Hepatocyte (in vitro differentiated cells): ENCODE measurements around the gene OR5D16. TPM values are rescaled to one million over a fixed set of nuclear protein-coding genes. Genes with fewer than 3 reads are reported as not detected.
"Not testable (repeated sequence)": the region's sequence is repeated elsewhere in the genome, so short reads cannot be mapped to it uniquely, and the experiment has no call there.

Source experiments
- DNase-seq: peaks from one replicate; pipeline ENCODE4 v3.0.0-alpha.2; 2016; ENCODE audit warnings: low spot score
- H2AFZ ChIP-seq: fragments of 200-600 bp; sonication (generic); 2 replicates; pipeline ENCODE4 v1.6.0; 2016; ENCODE audit warnings: antibody characterized with exemption, mild to moderate bottlenecking
- H3K27ac ChIP-seq: fragments of 200-600 bp; sonication (generic); 2 replicates; pipeline ENCODE4 v1.5.1; 2016; ENCODE audit warnings: mild to moderate bottlenecking
- H3K27me3 ChIP-seq: fragments of 200-600 bp; sonication (generic); 2 replicates; pipeline ENCODE4 v1.6.1; 2016
- H3K36me3 ChIP-seq: fragments of 200-600 bp; sonication (generic); replicated peaks from 2 replicates; pipeline ENCODE4 v1.5.1; 2016; ENCODE audit warnings: low read depth; ENCODE audit not compliant: insufficient read depth
- H3K4me1 ChIP-seq: fragments of 200-600 bp; sonication (generic); 2 replicates; pipeline ENCODE4 v1.5.1; 2016; ENCODE audit warnings: mild to moderate bottlenecking, moderate library complexity; ENCODE audit not compliant: insufficient read depth
- H3K4me2 ChIP-seq: fragments of 200-600 bp; sonication (generic); 2 replicates; pipeline ENCODE4 v1.6.0; 2016
- H3K4me3 ChIP-seq: fragments of 200-600 bp; sonication (generic); 2 replicates; pipeline ENCODE4 v1.5.1; 2016; ENCODE audit warnings: mild to moderate bottlenecking
- H3K79me2 ChIP-seq: fragments of 200-600 bp; sonication (generic); 2 replicates; pipeline ENCODE4 v1.6.0; 2017; ENCODE audit warnings: mild to moderate bottlenecking
- H3K9me2 ChIP-seq: fragments of 200-600 bp; sonication (generic); replicated peaks from 2 replicates; pipeline ENCODE4 v1.6.0; 2017; ENCODE audit warnings: mild to moderate bottlenecking; ENCODE audit not compliant: insufficient read depth
- H3K9me3 ChIP-seq: fragments of 200-600 bp; sonication (generic); 2 replicates; pipeline ENCODE4 v1.5.1; 2016; ENCODE audit warnings: low read depth, mild to moderate bottlenecking
- H4K20me1 ChIP-seq: fragments of 200-600 bp; sonication (generic); 2 replicates; pipeline ENCODE4 v1.6.0; 2016; ENCODE audit warnings: mild to moderate bottlenecking; ENCODE audit not compliant: insufficient read depth, poor library complexity, severe bottlenecking
- WGBS: methylation state at CpG from one replicate; pipeline ENCODE4 v1.1.6; 2016; ENCODE audit warnings: low lambda C conversion rate; ENCODE audit errors: missing lambda C conversion rate; 5-methylcytosine and 5-hydroxymethylcytosine counted together
- polyA plus RNA-seq: library from polyadenylated mRNA; unstranded; fragments of >200 nt; fragmentation: Nextera tagmentation; extraction: Ambion mirVana; gene quantifications from 2 replicates; pipeline ENCODE4 v1.2.1, GENCODE V29; 2016
- small RNA-seq: library from RNA; depleted of rRNA; stranded (forward); fragments of <200 nt; gene quantifications from one replicate; pipeline ENCODE3, GENCODE V24; 2014
- total RNA-seq: library from RNA; depleted of rRNA; stranded (reverse); fragments of >200 nt; gene quantifications from 2 replicates; pipeline ENCODE4 v1.2.3, GENCODE V29; 2014

OR5D16 gene
- total and polyA plus RNA-seq, 2 experiments from 2014 or later, result not detected

- not testable (repeated sequence) for H3K4me2 ChIP-seq, H3K36me3 ChIP-seq, H2AFZ ChIP-seq, H4K20me1 ChIP-seq, H3K27me3 ChIP-seq, H3K4me3 ChIP-seq, H3K4me1 ChIP-seq, H3K9me3 ChIP-seq, H3K27ac ChIP-seq, H3K9me2 ChIP-seq, DNase-seq, H3K79me2 ChIP-seq
- 96% methylated on average over 32 of the region's 34 CpGs for WGBS
Measured at GRCh38 chr11:55873146-55873545, 34.6 kb downstream of the OR5D16 start.

GRCh38 chr11:55882997-55883396, 44.4 kb downstream of the OR5D16 start, which contains the start of gene TRIM51:
Gene TRIM51, plus strand, starts transcription at chr11:55883297. Its CDS starts 2,132 bp downstream, at chr11:55885429.
- not testable (repeated sequence) for H3K9me3 ChIP-seq, H4K20me1 ChIP-seq, H3K27ac ChIP-seq, H2AFZ ChIP-seq, H3K4me2 ChIP-seq, H3K9me2 ChIP-seq, H3K27me3 ChIP-seq, H3K4me3 ChIP-seq, H3K79me2 ChIP-seq, DNase-seq, H3K4me1 ChIP-seq, H3K36me3 ChIP-seq
- 71% methylated on average over 1 of the region's 1 CpG for WGBS

GRCh38 chr11:55884995-55885394, 46.4 kb downstream of the OR5D16 start:
- H3K9me3 ChIP-seq, H3K27me3 ChIP-seq, H3K4me1 ChIP-seq, H3K4me3 ChIP-seq, H2AFZ ChIP-seq, H3K36me3 ChIP-seq, H3K27ac ChIP-seq, H3K79me2 ChIP-seq, H3K9me2 ChIP-seq, H3K4me2 ChIP-seq, DNase-seq, H4K20me1 ChIP-seq: not testable (repeated sequence)
- WGBS, result 76% methylated on average over 4 of the region's 4 CpGs

- not testable (repeated sequence) for H3K27me3 ChIP-seq, H3K27ac ChIP-seq, H3K9me2 ChIP-seq, DNase-seq, H3K4me2 ChIP-seq, H3K36me3 ChIP-seq, H3K4me3 ChIP-seq, H3K79me2 ChIP-seq, H3K4me1 ChIP-seq, H3K9me3 ChIP-seq, H2AFZ ChIP-seq, H4K20me1 ChIP-seq
- WGBS, result 81% methylated on average over 9 of the region's 9 CpGs
Measured at GRCh38 chr11:55885481-55885880, 46.9 kb downstream of the OR5D16 start.

Small RNA genes within 50 kb of the gene (small RNA-seq; reads per million reads assigned to genes)
- gene AC036111.3, result not detected

Other genes starting within 250 kb of the OR5D16 start
- gene OR4C11, start 231.1 kb upstream of the OR5D16 start, total RNA-seq, result not detected in 2 replicates
- gene OR4C11, start 231.1 kb upstream of the OR5D16 start, polyA plus RNA-seq, result not detected in 2 replicates
- gene OR4P4, start 203.6 kb upstream of the OR5D16 start, total RNA-seq, result not detected in 2 replicates
- gene OR4P4, start 203.6 kb upstream of the OR5D16 start, polyA plus RNA-seq, result not detected in 2 replicates
- gene OR4S2, start 190.4 kb upstream of the OR5D16 start, total RNA-seq, result not detected in 2 replicates
- gene OR4S2, start 190.4 kb upstream of the OR5D16 start, polyA plus RNA-seq, result not detected in 2 replicates
- gene OR4C6, start 176.6 kb upstream of the OR5D16 start, total RNA-seq, result not detected in 2 replicates
- not detected in 2 replicates for gene OR4C6, start 176.6 kb upstream of the OR5D16 start, polyA plus RNA-seq
- gene OR5D13, start 65.3 kb upstream of the OR5D16 start, total RNA-seq, result not detected in 2 replicates
- gene OR5D13, start 65.3 kb upstream of the OR5D16 start, polyA plus RNA-seq, result not detected in 2 replicates
- gene OR5D14, start 43.2 kb upstream of the OR5D16 start, total RNA-seq, result not detected in 2 replicates
- not detected in 2 replicates for gene OR5D14, start 43.2 kb upstream of the OR5D16 start, polyA plus RNA-seq
- not detected in 2 replicates for gene OR5L1, start 27.4 kb upstream of the OR5D16 start, total RNA-seq
- gene OR5L1, start 27.4 kb upstream of the OR5D16 start, polyA plus RNA-seq, result not detected in 2 replicates
- not detected in 2 replicates for gene OR5D18, start 19.1 kb upstream of the OR5D16 start, total RNA-seq
- gene OR5D18, start 19.1 kb upstream of the OR5D16 start, polyA plus RNA-seq, result not detected in 2 replicates
- gene OR5L2, start 11.5 kb upstream of the OR5D16 start, total RNA-seq, result not detected in 2 replicates
- gene OR5L2, start 11.5 kb upstream of the OR5D16 start, polyA plus RNA-seq, result not detected in 2 replicates
- not detected in 2 replicates for gene TRIM51, start 44.5 kb downstream of the OR5D16 start, total RNA-seq
- not detected in 2 replicates for gene TRIM51, start 44.5 kb downstream of the OR5D16 start, polyA plus RNA-seq
- gene OR5W2, start 75.8 kb downstream of the OR5D16 start, total RNA-seq, result not detected in 2 replicates
- gene OR5W2, start 75.8 kb downstream of the OR5D16 start, polyA plus RNA-seq, result not detected in 2 replicates
- gene OR5I1, start 97.6 kb downstream of the OR5D16 start, total RNA-seq, result not detected in 2 replicates
- gene OR5I1, start 97.6 kb downstream of the OR5D16 start, polyA plus RNA-seq, result not detected in 2 replicates
- not detected in 2 replicates for gene OR10AG1, start 131.2 kb downstream of the OR5D16 start, total RNA-seq
- gene OR10AG1, start 131.2 kb downstream of the OR5D16 start, polyA plus RNA-seq, result not detected in 2 replicates
- not detected in 2 replicates for gene OR5F1, start 155.9 kb downstream of the OR5D16 start, total RNA-seq
- gene OR5F1, start 155.9 kb downstream of the OR5D16 start, polyA plus RNA-seq, result not detected in 2 replicates
- gene OR5AS1, start 188.9 kb downstream of the OR5D16 start, total RNA-seq, result not detected in 2 replicates
- not detected in 2 replicates for gene OR5AS1, start 188.9 kb downstream of the OR5D16 start, polyA plus RNA-seq